GM19372 (cell line): ENCODE results near the gene CISH.

Experiments used
- ATAC-seq: cut with Tn5 transposase; IDR thresholded peaks from one replicate; pipeline ENCODE4 v1.9.1; 2021; ENCODE audit warnings: mild to moderate bottlenecking, low read depth, moderate library complexity; ENCODE audit not compliant: unreplicated experiment

The CISH gene

GRCh38 chr3:50615190-50615589 is 3.6 kb upstream of the CISH start:
- no peak for ATAC-seq

DNA sequence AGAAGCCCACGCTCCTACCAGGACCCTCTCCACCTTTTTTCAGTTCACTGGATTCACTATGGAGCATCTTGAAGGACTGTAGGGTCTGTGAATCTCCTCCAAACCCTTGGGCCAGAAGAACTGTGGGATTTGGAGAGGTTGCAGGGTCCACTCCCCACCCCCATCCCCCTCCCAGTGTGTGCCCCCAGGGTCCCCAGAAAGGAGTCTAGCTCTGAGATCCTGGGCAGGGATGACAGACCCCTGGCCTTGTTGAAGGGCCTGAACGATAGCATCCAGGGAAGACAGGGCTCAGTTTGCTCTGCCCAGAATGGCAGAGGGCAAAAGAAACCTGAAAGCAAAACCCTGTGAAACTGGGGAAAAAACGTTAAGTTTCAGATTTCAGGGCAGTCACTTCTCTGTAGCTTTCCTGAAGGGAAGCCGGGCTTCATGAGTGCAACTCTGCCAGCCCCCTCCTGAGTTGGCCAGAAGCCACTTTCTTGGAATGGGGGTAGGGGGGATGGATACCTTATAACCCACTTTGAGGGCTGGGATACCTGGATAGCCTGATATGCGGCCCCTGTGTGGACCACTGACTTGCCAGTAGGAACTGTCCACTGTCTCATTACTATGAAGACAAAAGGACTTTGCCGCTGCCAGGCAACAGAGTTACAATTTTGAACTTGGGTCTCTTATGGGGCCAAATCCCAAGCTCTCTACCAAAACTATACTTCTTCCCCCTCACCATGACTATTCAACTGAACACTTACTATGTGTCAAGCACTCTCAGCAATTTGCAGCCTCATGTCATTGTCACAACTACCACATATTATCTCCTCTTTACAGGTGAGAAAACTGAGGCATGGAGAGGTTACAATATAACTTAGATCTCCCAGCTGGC is 1.6 kb upstream of the CISH start:
- ATAC-seq, result no peak

DNA sequence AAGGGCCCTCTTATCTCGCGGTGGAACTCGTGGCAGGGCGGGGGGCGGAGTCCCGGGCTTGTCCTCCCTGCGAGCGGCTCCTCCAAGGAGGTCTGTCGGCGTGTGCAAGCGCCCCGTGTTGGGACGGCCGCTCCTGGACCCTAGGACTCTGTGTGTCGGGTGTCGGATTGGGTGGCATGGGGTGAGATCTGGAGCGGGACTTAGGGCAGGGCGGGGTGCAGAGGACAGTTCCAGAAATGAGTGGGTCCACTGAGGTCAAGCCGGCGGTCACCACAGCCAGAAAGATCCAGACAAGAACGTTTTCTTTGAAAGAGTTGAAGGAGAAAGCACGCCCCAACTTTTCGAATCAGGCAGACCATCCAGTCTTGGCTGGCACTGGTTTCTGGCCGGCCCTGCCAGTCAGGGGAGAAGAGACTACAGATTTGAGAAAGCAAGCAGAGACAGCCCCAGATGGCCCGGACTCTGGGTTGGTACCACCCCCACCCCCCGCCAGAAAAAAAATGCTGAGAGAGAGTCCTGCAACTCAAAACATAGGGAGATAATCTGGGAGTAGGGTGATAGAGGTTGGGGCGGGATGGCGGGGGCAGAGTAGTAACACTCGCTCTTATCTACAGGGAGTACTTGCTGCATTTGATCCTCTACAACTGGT is 784 bp upstream of the CISH start:
- peak; percentile 1 for ATAC-seq

GRCh38 chr3:50610992-50611463 is 546 bp downstream of the CISH start:
- ATAC-seq, result no peak

DNA sequence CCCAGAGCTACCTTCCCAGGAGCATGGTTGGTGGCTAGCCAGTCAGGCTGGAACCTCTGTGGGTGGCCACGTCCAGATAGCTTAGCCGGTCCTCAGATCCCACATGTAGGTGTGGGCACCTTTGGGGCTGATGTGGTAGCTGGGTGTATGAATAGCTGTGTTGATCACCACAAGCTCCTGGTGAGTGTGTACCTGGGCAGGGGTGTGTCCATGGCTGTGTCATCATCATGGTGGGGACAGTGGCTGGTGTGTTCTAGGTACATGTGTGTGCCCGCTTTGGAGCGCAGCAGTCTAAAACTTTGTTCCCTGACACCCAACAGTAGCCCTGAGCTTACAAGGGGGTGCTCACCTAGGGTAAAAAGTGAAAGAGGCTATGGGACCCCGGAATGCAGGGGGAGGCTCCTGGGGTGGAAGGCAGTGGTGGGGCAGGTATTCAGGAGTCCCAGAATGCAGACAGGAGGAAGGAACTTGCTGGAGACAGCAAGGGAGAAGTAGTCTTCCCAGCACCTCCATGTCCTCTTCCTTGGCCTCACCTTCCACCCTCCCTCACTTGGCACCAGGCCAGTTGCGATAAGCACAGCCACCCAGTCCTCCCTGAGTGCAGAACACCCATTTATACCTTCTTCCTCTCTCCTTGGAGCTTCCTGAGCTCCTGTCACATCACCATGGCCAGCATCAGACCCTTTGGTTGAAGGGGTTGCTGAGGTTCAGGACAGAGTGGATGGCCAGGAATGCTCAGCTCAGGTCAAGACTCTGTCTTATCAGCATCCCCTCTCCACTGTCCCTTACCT is 1.2 kb downstream of the CISH start:
- no peak for ATAC-seq

DNA sequence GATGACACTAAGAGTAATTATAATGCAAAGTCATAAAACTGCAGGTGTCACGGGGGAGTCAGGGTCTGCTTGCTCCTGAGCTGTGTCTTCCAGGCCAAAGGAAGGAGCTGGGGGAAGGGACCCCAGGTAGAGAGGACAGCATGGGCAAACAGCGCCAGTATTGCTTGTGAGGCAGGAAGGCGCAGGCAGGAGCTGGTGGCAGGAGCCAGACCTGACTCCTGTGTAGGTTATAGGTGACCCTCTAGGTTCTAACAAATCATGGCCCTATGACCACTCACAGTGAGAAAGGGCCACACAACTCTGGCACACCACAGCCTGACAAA is 1.9 kb downstream of the CISH start:
- ATAC-seq, result no peak

DNA sequence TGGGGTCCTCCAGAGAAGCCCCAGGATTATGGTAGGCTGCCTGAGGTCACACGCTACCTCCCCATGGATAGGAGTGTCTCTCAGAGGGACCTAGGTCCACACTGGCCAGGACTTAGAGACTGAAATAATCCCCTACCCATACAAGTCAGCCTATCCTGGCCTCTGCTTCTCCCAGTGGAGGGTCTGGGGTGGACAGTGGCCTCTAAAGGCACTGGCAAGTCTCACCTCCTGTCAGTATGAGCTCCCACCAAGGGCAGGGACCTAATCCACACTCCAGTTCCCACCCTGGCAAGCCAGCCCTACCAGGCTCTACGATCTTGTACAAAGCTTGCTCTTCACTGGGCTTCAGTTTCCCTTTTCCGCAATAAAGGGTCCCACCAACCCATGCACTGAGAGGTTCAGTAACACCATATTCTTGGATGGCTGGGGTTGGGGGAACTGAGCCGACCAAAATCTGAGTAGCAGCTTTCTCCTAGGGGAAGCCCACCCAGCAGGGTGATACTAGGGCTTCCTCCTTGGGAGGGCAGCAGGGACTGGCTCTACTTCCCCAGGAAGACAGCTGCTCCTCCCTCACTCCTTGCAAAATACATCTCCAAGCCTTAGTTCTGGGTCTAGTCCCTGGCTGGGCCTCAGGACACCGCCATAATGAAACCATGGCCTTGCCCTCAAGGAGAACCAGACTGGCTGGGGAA is 2.4 kb downstream of the CISH start:
- ATAC-seq, result no peak

GRCh38 chr3:50608278-50608677 is 3.3 kb downstream of the CISH start:
- no peak for ATAC-seq

GRCh38 chr3:50607271-50608091 is 4.1 kb downstream of the CISH start:
- ATAC-seq, result no peak

DNA sequence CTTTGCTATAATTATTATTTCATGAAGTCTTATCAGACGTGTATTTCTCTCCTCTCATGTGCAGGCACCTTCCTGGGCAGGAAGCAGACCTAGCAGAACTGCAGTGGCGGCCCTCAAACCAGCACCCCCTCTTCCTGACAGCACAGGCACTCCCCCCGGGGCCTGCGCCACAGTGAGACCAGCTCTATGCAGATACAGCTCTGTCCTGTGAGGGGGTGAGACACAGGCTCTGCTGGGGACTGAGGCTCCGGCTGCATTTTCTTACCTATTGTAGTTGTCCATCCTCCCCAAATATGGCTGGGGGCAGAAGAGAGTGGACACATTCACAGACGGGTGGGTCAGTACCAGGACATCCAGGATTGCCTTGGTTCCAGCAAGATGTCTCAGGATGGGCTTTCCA is 5.0 kb downstream of the CISH start:
- ATAC-seq, result no peak

- ATAC-seq, result no peak
Measured at GRCh38 chr3:50605901-50606326, 5.7 kb downstream of the CISH start.

DNA sequence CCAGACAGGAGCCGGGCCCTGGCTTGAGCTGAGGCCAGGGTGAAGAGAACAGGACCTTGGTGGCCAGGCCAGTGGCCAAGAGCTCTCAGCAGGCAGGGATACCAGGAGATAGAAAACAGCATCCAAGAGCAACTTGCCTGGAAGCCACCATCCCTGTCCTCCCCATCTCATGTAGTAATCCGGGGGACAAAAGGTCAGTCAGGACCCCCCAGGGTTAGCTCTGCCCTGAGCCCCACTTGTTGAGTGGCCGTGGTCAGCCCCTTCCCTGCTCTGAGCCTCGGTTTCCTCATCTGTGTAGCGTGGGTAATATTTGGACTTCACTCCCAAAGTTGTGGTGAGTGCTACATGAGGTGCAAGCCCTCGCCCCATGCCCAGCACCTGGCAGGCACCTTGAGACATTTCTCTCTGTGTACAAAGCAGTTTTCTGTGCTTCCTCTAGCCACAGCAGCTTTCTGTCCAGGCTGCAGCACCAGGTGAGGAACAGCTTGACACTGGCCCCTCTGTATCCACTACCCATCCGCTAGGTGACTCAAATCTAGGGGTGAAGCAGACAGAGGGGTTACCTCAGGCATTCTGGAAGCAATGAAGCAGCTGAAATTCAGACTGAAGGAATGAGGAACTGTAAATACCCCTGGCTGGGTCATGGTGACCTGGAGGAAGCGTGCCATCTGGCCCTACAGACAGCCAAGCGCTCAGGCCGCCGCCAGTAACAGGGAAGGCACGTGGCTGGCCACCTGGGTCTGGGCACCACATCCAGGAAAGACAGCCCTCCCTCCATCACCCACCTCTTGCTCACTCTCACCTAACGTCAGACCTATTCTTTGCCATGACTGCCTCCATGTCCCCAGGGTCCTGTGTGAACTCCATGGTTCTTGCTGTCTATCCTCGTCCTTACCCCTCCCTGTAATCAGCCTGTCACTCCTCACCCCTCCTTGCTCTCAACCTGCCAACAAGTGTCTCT is 6.7 kb downstream of the CISH start:
- ATAC-seq, result no peak

- ATAC-seq, result no peak
Measured at GRCh38 chr3:50604110-50604621, 7.4 kb downstream of the CISH start.

- ATAC-seq, result no peak
Measured at GRCh38 chr3:50603261-50604109, 8.1 kb downstream of the CISH start.

DNA sequence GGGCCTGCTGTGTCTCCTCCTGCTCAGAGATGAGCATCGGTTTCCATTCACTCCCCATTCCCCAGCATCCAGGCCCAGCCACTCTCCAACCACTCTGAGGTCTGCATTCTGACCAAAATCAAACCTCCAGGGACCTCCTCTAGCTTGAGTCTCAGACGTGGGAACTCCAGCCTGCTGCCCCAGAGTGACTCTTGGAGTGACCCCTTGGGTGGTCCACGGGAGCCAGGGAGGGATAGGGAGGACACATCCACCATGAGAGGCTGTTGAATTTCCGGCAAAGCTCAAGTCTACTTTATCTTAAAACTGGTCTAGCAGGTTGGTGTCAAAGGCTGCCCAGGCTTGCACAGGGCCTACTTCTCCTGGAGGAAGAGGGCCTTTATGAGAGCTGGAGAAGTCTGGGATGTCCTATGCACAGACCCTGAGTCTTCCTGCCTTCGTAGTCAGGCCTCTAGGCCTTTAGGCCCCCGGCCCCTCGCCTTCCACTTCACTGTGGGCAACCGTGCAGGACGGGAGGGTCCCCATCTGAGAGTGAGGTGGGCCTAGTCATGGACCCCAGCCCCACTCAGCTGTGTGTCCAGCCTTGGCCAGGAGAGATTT is 8.9 kb downstream of the CISH start:
- no peak for ATAC-seq

GRCh38 chr3:50600841-50601591 is 10.6 kb downstream of the CISH start:
- ATAC-seq, result peak; percentile 60
